GF-D8 (cell line): ENCODE measurements around the gene MCM5.
"Not testable (repeated sequence)": the region's sequence is repeated elsewhere in the genome, so short reads cannot be mapped to it uniquely, and the experiment has no call there.

Source experiments
- DNase-seq: peaks from one replicate; lab custom pipeline; 2025; lab: John Stamatoyannopoulos, UW

The MCM5 gene

GRCh38 chr22:35399678-35400500 is at the start of gene MCM5:
MCM5 (plus strand) TSS chr22:35400140; CDS start chr22:35400439, 299 bp downstream.
- DNase-seq, result peak; percentile 93

GRCh38 chr22:35350539-35351503 is 49.1 kb upstream of the MCM5 start:
- DNase-seq, result peak; percentile 50

GRCh38 chr22:35352214-35353111 is 47.5 kb upstream of the MCM5 start:
- DNase-seq, result peak; percentile 35

GRCh38 chr22:35353318-35353717 is 46.6 kb upstream of the MCM5 start:
- DNase-seq, result no peak

GRCh38 chr22:35354068-35354467 is 45.9 kb upstream of the MCM5 start:
- no peak for DNase-seq

- no peak for DNase-seq
These were observed 41.9 kb upstream of the MCM5 start for GRCh38 chr22:35357883-35358621.

GRCh38 chr22:35359380-35360065 is 40.4 kb upstream of the MCM5 start:
- DNase-seq, result no peak

- DNase-seq, result no peak
These were observed 38.9 kb upstream of the MCM5 start for GRCh38 chr22:35361001-35361558.

GRCh38 chr22:35363566-35364086 is 36.3 kb upstream of the MCM5 start:
- DNase-seq, result no peak

- not testable (repeated sequence) for DNase-seq
These were observed 35.7 kb upstream of the MCM5 start for GRCh38 chr22:35364230-35364629.

GRCh38 chr22:35367331-35367886 is 32.5 kb upstream of the MCM5 start:
- DNase-seq, result peak; percentile 23

- no peak for DNase-seq
These were observed 31.6 kb upstream of the MCM5 start for GRCh38 chr22:35368386-35368785.

- no peak for DNase-seq
These were observed 29.9 kb upstream of the MCM5 start for GRCh38 chr22:35369996-35370395.

- DNase-seq, result no peak
These were observed 26.2 kb upstream of the MCM5 start for GRCh38 chr22:35373781-35374180.

GRCh38 chr22:35375031-35375430 is 24.9 kb upstream of the MCM5 start:
- peak; percentile 7 for DNase-seq

GRCh38 chr22:35375526-35375925 is 24.4 kb upstream of the MCM5 start:
- DNase-seq, result no peak

GRCh38 chr22:35376728-35377472 is 23.0 kb upstream of the MCM5 start:
- DNase-seq, result peak; percentile 92

GRCh38 chr22:35377735-35378134 is 22.2 kb upstream of the MCM5 start:
- DNase-seq, result no peak

- DNase-seq, result no peak
These were observed 21.3 kb upstream of the MCM5 start for GRCh38 chr22:35378621-35379020.
